Colonic mucosa (tissue), 4 donors: Measurements from ENCODE around the gene TBC1D5. TPM values are rescaled to one million over a fixed set of nuclear protein-coding genes. Genes with fewer than 3 reads are reported as not detected.

Experiments used
- DNase-seq: peaks from one replicate; pipeline ENCODE4 v3.0.0-alpha.2; 2020
- H3K27ac ChIP-seq: fragments of 200-600 bp; one replicate; pipeline ENCODE4 v1.8.0; 2021
- H3K27me3 ChIP-seq: fragments of 200-600 bp; one replicate; pipeline ENCODE4 v1.8.0; 2021
- H3K36me3 ChIP-seq: fragments of 200-600 bp; one replicate; pipeline ENCODE4 v1.8.0; 2021
- H3K4me1 ChIP-seq: fragments of 200-600 bp; one replicate; pipeline ENCODE4 v1.8.0; 2021; ENCODE audit warnings: mild to moderate bottlenecking
- H3K4me3 ChIP-seq: fragments of 200-600 bp; one replicate; pipeline ENCODE4 v1.8.0; 2021
- H3K9ac ChIP-seq, 2 donors: one replicate each; pipeline ENCODE4 v1.7.0; 2013; ENCODE audit warnings: control low read depth in 2 of 2, low read depth in 2 of 2, low read length in 2 of 2
- H3K9me3 ChIP-seq: fragments of 200-600 bp; one replicate; pipeline ENCODE4 v1.8.0; 2021
- intact Hi-C: fragments of 100-400 bp; cut with DNase I; formaldehyde crosslinking; loops from one replicate; pipeline ENCODE4 v1.14.1; 2022
- total RNA-seq, 2 donors: library from RNA; stranded (reverse); fragmentation: NEBNext Ultra II Directional in 1 of 2; extraction: Animal tissue kit (Norgen Biotek cat#: 25700) in 1 of 2; gene quantifications; one replicate each; pipeline ENCODE4 v1.2.1, GENCODE V29; 2021
- TF ChIP-seq, protein P1 (sequence below): fragments of 200-600 bp; IDR thresholded peaks from one replicate; pipeline ENCODE4 v1.8.0; 2022; ENCODE audit warnings: antibody characterized with exemption, mild to moderate bottlenecking
- donor health status: healthy.
- donor health status: DM: no; HTN: no; CAD: no.
- donor health status: DM: no; HTN: no; CAD: no.

The TBC1D5 gene
- total RNA-seq, 2 donors from 2014 or later: 29.9 to 31.2 TPM

DNA sequence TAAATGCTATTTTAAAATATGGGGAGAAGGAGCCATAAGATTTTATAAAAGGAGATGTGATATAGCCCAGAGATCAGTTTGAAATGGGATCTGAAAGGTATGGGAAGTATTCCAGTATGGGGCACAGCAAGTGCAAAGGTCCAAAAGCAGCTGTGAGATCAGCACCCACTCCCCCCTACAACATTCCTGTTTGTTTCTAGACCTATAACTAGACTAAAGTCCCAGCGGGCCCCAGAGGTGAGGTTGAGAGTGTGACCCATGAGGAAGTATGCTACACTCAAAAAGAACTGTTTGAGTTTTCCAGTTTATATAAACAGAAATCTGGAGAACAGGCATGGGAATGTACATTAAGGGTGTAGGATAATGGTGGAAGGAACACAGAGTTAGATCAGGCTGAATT, 152.5 kb downstream of the TBC1D5 start:
- intact Hi-C loops: no loop called here
- Histone ChIP-seq H3K4me3 (no peak overlapping the region), H3K9me3 (peaks cover 6% of the 10 kb centered on the region), H3K36me3 (no peaks in the 10 kb centered on the region), H3K9ac (no peak overlapping the region), H3K4me1 (no peaks in the 10 kb centered on the region), H3K27ac (no peak overlapping the region), H3K27me3 (no peaks in the 10 kb centered on the region)
- no peak for DNase-seq
- TF ChIP-seq, protein P1, sequence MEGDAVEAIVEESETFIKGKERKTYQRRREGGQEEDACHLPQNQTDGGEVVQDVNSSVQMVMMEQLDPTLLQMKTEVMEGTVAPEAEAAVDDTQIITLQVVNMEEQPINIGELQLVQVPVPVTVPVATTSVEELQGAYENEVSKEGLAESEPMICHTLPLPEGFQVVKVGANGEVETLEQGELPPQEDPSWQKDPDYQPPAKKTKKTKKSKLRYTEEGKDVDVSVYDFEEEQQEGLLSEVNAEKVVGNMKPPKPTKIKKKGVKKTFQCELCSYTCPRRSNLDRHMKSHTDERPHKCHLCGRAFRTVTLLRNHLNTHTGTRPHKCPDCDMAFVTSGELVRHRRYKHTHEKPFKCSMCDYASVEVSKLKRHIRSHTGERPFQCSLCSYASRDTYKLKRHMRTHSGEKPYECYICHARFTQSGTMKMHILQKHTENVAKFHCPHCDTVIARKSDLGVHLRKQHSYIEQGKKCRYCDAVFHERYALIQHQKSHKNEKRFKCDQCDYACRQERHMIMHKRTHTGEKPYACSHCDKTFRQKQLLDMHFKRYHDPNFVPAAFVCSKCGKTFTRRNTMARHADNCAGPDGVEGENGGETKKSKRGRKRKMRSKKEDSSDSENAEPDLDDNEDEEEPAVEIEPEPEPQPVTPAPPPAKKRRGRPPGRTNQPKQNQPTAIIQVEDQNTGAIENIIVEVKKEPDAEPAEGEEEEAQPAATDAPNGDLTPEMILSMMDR: no peak

GRCh38 chr3:17588422-17588821, 154.0 kb downstream of the TBC1D5 start:
- Histone ChIP-seq H3K4me1 (no peaks in the 10 kb centered on the region), H3K9ac (no peak overlapping the region), H3K27ac (no peak overlapping the region), H3K36me3 (no peaks in the 10 kb centered on the region), H3K27me3 (no peaks in the 10 kb centered on the region), H3K9me3 (peaks cover 6% of the 10 kb centered on the region), H3K4me3 (no peak overlapping the region)
- intact Hi-C loops: no loop called here
- TF ChIP-seq, protein P1: no peak
- no peak for DNase-seq

DNA sequence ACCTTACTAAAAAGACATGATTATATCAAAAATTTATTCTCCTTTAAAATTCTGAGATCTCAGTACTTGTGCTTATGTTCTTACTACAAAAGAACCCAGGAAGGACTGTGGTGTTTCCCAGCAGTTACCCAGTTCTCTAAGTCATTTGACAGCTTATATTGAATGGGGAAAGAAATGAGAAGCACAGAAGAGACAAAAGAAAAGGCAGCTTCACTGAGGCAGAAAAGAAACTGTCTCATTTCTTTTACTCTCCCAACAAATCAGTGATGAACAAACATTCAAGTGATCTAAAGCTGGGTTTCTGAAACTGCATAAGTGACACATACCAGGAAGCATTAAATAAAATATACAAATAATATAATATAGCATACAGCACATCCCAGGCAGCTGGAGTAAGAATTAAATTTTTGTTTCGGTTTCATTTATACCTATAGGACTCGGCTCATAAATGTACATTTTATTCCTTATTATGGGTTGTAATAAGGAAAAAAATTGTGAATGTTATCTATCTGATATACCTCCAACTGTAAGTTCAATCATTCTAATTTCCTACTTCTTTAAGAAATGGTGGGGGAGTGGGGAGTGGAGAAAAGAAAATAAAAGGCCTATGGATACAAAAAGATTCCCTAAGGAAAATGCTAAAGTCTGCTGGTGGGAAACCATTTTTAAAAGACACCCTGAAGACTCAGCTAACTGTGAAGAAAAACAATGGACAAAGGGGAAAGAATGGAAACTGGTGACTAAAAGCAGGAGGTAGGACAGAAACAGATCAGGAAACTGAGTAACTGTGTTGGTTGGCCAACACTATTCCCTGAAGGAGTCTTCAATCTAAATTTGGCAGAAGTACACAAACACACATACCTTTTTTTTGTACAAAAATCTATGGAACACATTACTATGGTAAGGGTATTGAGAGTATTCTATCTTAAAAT, 156.8 kb downstream of the TBC1D5 start:
- no peak overlapping the region for H3K4me3 ChIP-seq
- intact Hi-C loops: no loop called here

DNA sequence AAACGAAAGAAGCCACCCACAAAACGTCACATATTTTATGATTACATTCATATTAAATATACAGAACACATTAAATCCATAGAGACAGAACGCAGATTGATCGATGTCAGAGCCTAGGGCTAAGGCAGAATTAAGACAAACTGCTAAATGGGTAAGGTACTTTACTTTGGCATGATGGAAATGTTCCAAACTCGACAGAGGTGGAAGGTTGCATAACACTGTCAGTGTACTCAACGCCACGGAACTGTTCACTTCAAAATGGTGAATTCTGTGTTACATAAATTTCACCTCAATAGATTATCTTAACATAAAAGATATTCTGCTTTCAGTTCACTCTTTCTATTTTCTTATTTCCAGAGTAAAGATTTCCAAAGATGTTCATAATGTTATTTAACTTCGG, 158.4 kb downstream of the TBC1D5 start:
- TF ChIP-seq, protein P1: no peak
- no peak for DNase-seq
- intact Hi-C loops: no loop called here

More for the DNA sequence above, 156.8 kb downstream of the TBC1D5 start:
- Histone ChIP-seq H3K9ac (no peak overlapping the region), H3K36me3 (no peaks in the 10 kb centered on the region), H3K4me1 (no peaks in the 10 kb centered on the region), H3K27ac (peak overlapping the region; percentile 18), H3K27me3 (no peaks in the 10 kb centered on the region), H3K9me3 (peaks cover 4% of the 10 kb centered on the region)
- TF ChIP-seq, protein P1: no peak
- DNase-seq: no peak

DNA sequence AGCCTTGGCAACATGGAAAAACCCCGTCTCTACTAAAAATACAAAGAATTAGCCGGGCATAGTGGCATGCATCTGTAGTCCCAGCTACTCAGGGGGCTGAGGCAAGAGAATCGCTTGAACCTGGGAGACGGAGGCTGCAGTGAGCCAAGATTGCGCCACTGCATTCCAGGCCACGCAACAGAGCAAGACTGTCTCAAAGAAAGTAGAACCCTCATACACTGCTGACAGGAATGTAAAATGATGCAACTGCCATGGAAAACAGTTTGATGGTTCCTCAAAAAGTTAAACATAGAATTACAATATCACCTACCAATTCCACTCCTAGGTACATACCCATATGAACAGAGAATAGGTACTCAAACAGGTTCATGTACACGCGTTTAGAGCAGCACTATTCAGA, 158.9 kb downstream of the TBC1D5 start:
- Histone ChIP-seq H3K4me1 (no peaks in the 10 kb centered on the region), H3K36me3 (no peaks in the 10 kb centered on the region), H3K27ac (no peak overlapping the region), H3K9me3 (no peaks in the 10 kb centered on the region), H3K4me3 (no peak overlapping the region), H3K27me3 (no peaks in the 10 kb centered on the region), H3K9ac (no peak overlapping the region)
- TF ChIP-seq, protein P1: no peak
- intact Hi-C loops: no loop called here
- DNase-seq: no peak

More for the DNA sequence above, 158.4 kb downstream of the TBC1D5 start:
- Histone ChIP-seq H3K36me3 (no peaks in the 10 kb centered on the region), H3K9me3 (no peaks in the 10 kb centered on the region), H3K27me3 (no peaks in the 10 kb centered on the region), H3K4me3 (no peak overlapping the region), H3K9ac (no peak overlapping the region), H3K4me1 (no peaks in the 10 kb centered on the region), H3K27ac (no peak overlapping the region)
